Keratinocyte (primary cell): ENCODE measurements around the gene PSRC1.

ENCODE experiments used
- EZH2 ChIP-seq: IDR thresholded peaks from one replicate; pipeline ENCODE4 v1.6.1; 2012; ENCODE audit warnings: inconsistent platforms, mild to moderate bottlenecking, low read length, moderate library complexity
- TF ChIP-seq, protein P1 (sequence below), 3 experiments: IDR thresholded peaks in 1 of 3; conservative IDR thresholded peaks in 1 of 3; optimal IDR thresholded peaks in 1 of 3; 2 replicates in 2 of 3; 3 replicates in 1 of 3; pipeline versions ENCODE3 to v1.5.1; 2011; ENCODE audit warnings: low read length in 3 of 3, mild to moderate bottlenecking in 3 of 3, moderate library complexity in 2 of 3, control low read depth in 1 of 3, inconsistent platforms in 1 of 3; ENCODE audit not compliant: insufficient read depth in 2 of 3; ENCODE audit errors: extremely low read depth in 1 of 3

DNA sequence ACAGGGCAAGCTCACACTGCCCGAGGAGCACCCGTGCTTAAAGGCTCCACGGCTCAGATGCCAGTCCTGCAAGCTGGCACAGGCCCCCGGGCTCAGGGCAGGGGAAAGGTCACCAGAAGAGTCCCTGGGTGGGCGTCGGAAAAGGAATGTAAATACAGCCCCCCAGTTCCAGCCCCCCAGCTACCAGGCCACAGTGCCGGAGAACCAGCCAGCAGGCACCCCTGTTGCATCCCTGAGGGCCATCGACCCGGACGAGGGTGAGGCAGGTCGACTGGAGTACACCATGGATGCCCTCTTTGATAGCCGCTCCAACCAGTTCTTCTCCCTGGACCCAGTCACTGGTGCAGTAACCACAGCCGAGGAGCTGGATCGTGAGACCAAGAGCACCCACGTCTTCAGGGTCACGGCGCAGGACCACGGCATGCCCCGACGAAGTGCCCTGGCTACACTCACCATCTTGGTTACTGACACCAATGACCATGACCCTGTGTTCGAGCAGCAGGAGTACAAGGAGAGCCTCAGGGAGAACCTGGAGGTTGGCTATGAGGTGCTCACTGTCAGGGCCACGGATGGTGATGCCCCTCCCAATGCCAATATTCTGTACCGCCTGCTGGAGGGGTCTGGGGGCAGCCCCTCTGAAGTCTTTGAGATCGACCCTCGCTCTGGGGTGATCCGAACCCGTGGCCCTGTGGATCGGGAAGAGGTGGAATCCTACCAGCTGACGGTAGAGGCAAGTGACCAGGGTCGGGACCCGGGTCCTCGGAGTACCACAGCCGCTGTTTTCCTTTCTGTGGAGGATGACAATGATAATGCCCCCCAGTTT lies 32.3 kb downstream of the PSRC1 start:
- TF ChIP-seq, protein P1, sequence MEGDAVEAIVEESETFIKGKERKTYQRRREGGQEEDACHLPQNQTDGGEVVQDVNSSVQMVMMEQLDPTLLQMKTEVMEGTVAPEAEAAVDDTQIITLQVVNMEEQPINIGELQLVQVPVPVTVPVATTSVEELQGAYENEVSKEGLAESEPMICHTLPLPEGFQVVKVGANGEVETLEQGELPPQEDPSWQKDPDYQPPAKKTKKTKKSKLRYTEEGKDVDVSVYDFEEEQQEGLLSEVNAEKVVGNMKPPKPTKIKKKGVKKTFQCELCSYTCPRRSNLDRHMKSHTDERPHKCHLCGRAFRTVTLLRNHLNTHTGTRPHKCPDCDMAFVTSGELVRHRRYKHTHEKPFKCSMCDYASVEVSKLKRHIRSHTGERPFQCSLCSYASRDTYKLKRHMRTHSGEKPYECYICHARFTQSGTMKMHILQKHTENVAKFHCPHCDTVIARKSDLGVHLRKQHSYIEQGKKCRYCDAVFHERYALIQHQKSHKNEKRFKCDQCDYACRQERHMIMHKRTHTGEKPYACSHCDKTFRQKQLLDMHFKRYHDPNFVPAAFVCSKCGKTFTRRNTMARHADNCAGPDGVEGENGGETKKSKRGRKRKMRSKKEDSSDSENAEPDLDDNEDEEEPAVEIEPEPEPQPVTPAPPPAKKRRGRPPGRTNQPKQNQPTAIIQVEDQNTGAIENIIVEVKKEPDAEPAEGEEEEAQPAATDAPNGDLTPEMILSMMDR (optimal IDR thresholded peaks at IDR 0.05 in 1 of 3, IDR thresholded peaks at IDR 0.05 in 1 of 3, conservative IDR thresholded peaks at IDR 0.05 in 1 of 3; ENCODE audit: extremely low read depth in 1 of 3, insufficient read depth in 2 of 3, low read length in 3 of 3) = no peak
- TF ChIP-seq EZH2 = no peak
